PC-3 (cell line): Measurements from ENCODE around the gene KLK11. TPM values are rescaled to one million over a fixed set of nuclear protein-coding genes. Genes with fewer than 3 reads are reported as not detected.

Source experiments
- ATAC-seq: fragments of 200-7000 bp; cut with Tn5 transposase; 2 replicates; pipeline ENCODE4 v1.9.1; 2020; ENCODE audit warnings: mild to moderate bottlenecking, moderate library complexity
- BruUV-seq: library from RNA; stranded (reverse); fragments of 400-500 nt; replicated peaks from 2 replicates; lab custom pipeline; 2021; lab: Mats Ljungman, UMichigan
- CTCF ChIA-PET: fragments of 300-600 bp; sonication (Branson Sonifier 250); formaldehyde crosslinking; loops from one replicate; lab custom pipeline; 2022; ENCODE audit warnings: antibody characterized with exemption; lab: Charles Lee
- POLR2A ChIA-PET: fragments of 300-600 bp; sonication (Branson Sonifier 250); formaldehyde crosslinking; loops from one replicate; lab custom pipeline; 2022; ENCODE audit warnings: antibody characterized with exemption; ENCODE audit not compliant: unreplicated experiment; lab: Charles Lee
- DNase-seq: peaks from one replicate; pipeline ENCODE4 v3.0.0-alpha.2; 2015
- H2AFZ ChIP-seq: fragments of 300-600 bp; sonication (generic); 2 replicates; pipeline ENCODE4 v1.6.0; 2016; ENCODE audit warnings: antibody characterized with exemption, low read length
- H3F3A ChIP-seq: fragments of 300-600 bp; sonication (generic); one replicate; pipeline ENCODE4 v1.6.0; 2017; ENCODE audit warnings: antibody characterized with exemption, low read length, control low read depth, mild to moderate bottlenecking; ENCODE audit not compliant: unreplicated experiment
- H3K27ac ChIP-seq: fragments of 300-600 bp; sonication (generic); 2 replicates; pipeline ENCODE4 v1.5.1; 2016; ENCODE audit warnings: mild to moderate bottlenecking, low read length
- H3K27me3 ChIP-seq: fragments of 300-600 bp; sonication (generic); 2 replicates; pipeline ENCODE4 v1.6.1; 2016; ENCODE audit warnings: low read length, mixed read lengths
- H3K36me3 ChIP-seq: fragments of 300-600 bp; sonication (generic); 2 replicates; pipeline ENCODE4 v1.6.1; 2016; ENCODE audit warnings: low read depth, mixed run types, low read length, mixed read lengths
- H3K4me1 ChIP-seq: fragments of 300-600 bp; sonication (generic); 2 replicates; pipeline ENCODE4 v1.5.1; 2016; ENCODE audit warnings: low read length; ENCODE audit not compliant: insufficient read depth
- H3K4me2 ChIP-seq: fragments of 300-600 bp; sonication (generic); 2 replicates; pipeline ENCODE4 v1.6.0; 2016; ENCODE audit warnings: low read length
- H3K4me3 ChIP-seq: fragments of 300-600 bp; sonication (generic); 2 replicates; pipeline ENCODE4 v1.5.1; 2016; ENCODE audit warnings: mild to moderate bottlenecking, low read length, mixed read lengths
- H3K79me2 ChIP-seq: fragments of 300-600 bp; sonication (generic); 2 replicates; pipeline ENCODE4 v1.6.1; 2017; ENCODE audit warnings: low read length, mixed read lengths
- H3K9ac ChIP-seq: fragments of 300-600 bp; sonication (generic); 2 replicates; pipeline ENCODE4 v1.6.0; 2016; ENCODE audit warnings: mild to moderate bottlenecking, low read length
- H3K9me2 ChIP-seq: fragments of 300-600 bp; sonication (generic); replicated peaks from 2 replicates; pipeline ENCODE4 v1.6.1; 2016; ENCODE audit warnings: mixed run types, low read length, mixed read lengths
- H3K9me3 ChIP-seq: fragments of 300-600 bp; sonication (generic); 2 replicates; pipeline ENCODE4 v1.6.1; 2016; ENCODE audit warnings: low read length, mixed read lengths
- H4K20me1 ChIP-seq: fragments of 300-600 bp; sonication (generic); 2 replicates; pipeline ENCODE4 v1.6.1; 2016; ENCODE audit warnings: low read length, mixed read lengths
- CTCF ChIP-seq: fragments of 300-600 bp; sonication (generic); conservative IDR thresholded peaks from 2 replicates; pipeline ENCODE4 v1.5.1; 2017; ENCODE audit warnings: antibody characterized with exemption, low read depth, mild to moderate bottlenecking, low read length
- EZH2 ChIP-seq: fragments of 300-600 bp; sonication (generic); IDR thresholded peaks from one replicate; pipeline ENCODE4 v1.6.1; 2017; ENCODE audit warnings: antibody characterized with exemption, mild to moderate bottlenecking, low read length; ENCODE audit not compliant: unreplicated experiment
- EZH2phosphoT487 ChIP-seq: fragments of 300-600 bp; sonication (generic); IDR thresholded peaks from 2 replicates; pipeline ENCODE4 v1.6.1; 2018; ENCODE audit warnings: mild to moderate bottlenecking, antibody characterized with exemption, low read length, borderline replicate concordance
- intact Hi-C: fragments of 100-400 bp; cut with micrococcal nuclease; formaldehyde crosslinking; loops from 2 replicates; pipeline ENCODE4 v1.9.0; 2023
- total RNA-seq: library from RNA; depleted of rRNA; stranded (reverse); fragments of >200 nt; gene quantifications from 2 replicates; pipeline ENCODE4 v1.2.3, GENCODE V29; 2014

The KLK11 gene
- total RNA-seq, 1 experiment from 2014 or later: not detected

DNA sequence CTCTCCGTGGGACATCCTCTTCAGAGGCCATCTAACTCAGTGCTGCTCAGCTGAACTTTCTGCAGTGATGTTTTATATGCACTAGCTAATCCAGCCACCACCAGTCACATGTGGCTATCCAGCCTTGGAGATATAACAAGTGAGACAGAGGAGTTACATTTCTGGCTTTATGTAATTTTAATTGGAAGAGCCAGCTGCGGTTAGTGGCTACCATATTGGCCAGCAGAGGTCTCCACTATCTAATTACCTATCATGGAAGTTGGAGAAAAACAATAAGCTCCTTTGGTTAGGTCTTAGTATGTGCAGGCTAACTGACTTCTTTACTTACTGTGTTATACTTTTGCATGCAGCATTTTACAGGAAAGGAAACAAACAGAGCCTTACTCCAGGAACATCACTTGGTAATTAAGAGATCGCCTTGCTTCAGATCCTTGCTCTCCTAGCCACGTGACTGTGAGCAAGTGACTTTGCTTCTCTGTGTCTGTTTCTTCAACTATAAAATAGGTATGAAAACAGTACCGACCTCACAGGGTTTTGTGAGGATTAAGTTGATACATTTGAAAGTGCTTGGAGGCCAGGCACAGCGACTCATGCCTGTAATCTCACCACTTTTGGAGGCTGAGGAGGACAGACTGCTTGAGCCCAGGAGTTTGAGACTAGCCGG lies 5.3 kb downstream of the KLK11 start:
- Histone ChIP-seq H3K27ac (no peak overlapping the region), H3K9ac (no peak overlapping the region), H2AFZ (peak overlapping the region; percentile 26), H4K20me1 (no peaks in the 10 kb centered on the region), H3K27me3 (no peaks in the 10 kb centered on the region), H3K4me2 (peak overlapping the region; percentile 24), H3F3A (no peaks in the 10 kb centered on the region), H3K9me3 (no peaks in the 10 kb centered on the region), H3K4me1 (peaks cover 16% of the 10 kb centered on the region), H3K9me2 (no peaks in the 10 kb centered on the region), H3K79me2 (no peaks in the 10 kb centered on the region), H3K36me3 (no peaks in the 10 kb centered on the region), H3K4me3 (no peak overlapping the region)
- ATAC-seq: peak; percentile 58
- POLR2A ChIA-PET: no interaction called here
- DNase-seq: peak; percentile 85
- CTCF ChIA-PET: interaction anchor here (0.5 to 3.5 kb wide), 12 partner anchors 48 to 664 kb away, joined by 3 to 79 read pairs (median 4); no protein-coding TSS in a partner anchor
- intact Hi-C loops: loop anchor here (1.0 to 5.0 kb wide), 4 partner anchors 49 to 314 kb away; no protein-coding TSS in a partner anchor
- no TSS peak for BruUV-seq
- TF ChIP-seq CTCF (peak; percentile 97), EZH2phosphoT487 (no peak), EZH2 (no peak)

DNA sequence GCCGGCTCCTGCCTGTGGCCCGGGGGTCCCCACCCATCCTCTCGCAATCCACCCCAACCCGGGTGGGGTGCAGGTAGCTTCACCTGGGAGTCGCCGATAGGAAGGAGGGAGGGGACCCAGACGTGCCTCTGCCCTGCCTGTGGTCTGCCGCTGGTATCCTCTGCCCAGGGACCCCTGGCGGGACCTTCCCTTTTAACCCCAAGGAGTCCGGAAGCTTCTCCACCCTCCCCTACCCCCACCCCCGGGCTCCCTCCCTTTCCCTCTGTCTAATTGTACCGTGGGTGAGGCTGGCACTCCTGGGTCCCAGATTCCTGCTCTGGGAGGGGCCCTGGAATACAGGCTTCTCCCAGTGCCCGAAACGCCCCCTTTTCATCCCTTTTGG lies 6.9 kb downstream of the KLK11 start, which contains the start of gene KLK10:
TSS of gene KLK10 (minus strand) at position 166 of the 382 bp plus-strand sequence. CDS start 579 bp downstream, outside the sequence.
- ChIA-PET CTCF (interaction anchor here (3.5 kb wide), 1 partner anchor 75 kb away, joined by 79 read pairs; no protein-coding TSS in a partner anchor), POLR2A (no interaction called here)
- Histone ChIP-seq H3K36me3 (no peaks in the 10 kb centered on the region), H3K4me3 (no peak within 1 kb of the TSS), H3K79me2 (no peaks in the 10 kb centered on the region), H3K9me2 (no peaks in the 10 kb centered on the region), H3K9ac (no peak within 1 kb of the TSS), H3F3A (no peaks in the 10 kb centered on the region), H4K20me1 (no peaks in the 10 kb centered on the region), H3K27ac (peak within 1 kb of the TSS; percentile 6), H3K4me2 (no peak within 1 kb of the TSS), H3K4me1 (peaks cover 16% of the 10 kb centered on the region), H3K9me3 (no peaks in the 10 kb centered on the region), H3K27me3 (no peaks in the 10 kb centered on the region), H2AFZ (no peak within 1 kb of the TSS)
- intact Hi-C loops: loop anchor here (5.0 kb wide), 1 partner anchor 217 kb away; no protein-coding TSS in a partner anchor
- no peak for ATAC-seq
- no peak for DNase-seq
- TF ChIP-seq CTCF: no peak
- TF ChIP-seq EZH2: no peak
- TF ChIP-seq EZH2phosphoT487: no peak
- BruUV-seq: no TSS peak
